ENCODE measurements around the gene NOS1AP.

Gene NOS1AP

DNA sequence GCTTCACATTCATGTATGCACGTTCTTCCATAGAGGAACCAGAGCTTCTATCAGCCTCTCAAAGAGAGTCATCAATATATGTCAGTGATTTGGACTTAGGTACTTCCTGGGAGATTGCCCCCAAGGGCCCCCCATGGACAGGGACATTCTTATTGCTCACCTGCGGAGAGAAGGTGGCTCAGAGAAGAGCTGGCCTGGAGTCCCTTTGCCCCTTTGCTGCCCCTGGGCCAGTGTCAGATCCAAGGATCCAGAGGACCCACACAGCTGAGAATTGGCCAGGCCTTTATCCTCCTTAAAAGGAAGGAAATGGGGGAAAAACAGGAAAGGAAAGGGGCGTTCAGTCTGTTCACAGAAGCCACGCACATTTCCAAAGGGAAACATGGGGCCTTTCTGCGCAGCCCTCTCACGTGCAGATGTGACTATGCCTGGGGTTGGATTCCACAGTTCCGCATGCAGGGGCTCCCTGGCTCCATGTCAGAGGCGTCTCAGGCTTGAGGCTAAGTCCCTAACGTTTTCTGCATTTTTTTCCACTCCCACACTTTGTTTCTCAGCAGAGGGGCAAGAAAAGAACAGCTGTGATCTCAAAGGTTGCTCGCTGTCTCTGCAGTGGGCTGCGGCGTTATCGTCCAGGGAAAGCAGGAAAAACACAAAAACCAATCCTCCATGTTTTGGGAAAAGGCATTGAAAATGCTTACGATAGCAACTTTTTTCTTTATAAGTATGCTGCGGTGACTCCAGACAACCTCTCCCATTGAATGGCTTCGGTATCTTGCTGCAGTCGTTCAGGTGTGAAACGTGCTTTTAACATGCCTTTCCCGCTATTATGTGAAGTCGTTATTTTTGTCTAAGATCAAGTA is 318.0 kb downstream of the NOS1AP start:
- TF ChIP-seq, protein P1, sequence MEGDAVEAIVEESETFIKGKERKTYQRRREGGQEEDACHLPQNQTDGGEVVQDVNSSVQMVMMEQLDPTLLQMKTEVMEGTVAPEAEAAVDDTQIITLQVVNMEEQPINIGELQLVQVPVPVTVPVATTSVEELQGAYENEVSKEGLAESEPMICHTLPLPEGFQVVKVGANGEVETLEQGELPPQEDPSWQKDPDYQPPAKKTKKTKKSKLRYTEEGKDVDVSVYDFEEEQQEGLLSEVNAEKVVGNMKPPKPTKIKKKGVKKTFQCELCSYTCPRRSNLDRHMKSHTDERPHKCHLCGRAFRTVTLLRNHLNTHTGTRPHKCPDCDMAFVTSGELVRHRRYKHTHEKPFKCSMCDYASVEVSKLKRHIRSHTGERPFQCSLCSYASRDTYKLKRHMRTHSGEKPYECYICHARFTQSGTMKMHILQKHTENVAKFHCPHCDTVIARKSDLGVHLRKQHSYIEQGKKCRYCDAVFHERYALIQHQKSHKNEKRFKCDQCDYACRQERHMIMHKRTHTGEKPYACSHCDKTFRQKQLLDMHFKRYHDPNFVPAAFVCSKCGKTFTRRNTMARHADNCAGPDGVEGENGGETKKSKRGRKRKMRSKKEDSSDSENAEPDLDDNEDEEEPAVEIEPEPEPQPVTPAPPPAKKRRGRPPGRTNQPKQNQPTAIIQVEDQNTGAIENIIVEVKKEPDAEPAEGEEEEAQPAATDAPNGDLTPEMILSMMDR (IDR thresholded peaks at IDR 0.05; ENCODE audit: low read depth, low read length, poor library complexity, severe bottlenecking) = no peak
- TF ChIP-seq EZH2phosphoT487 (IDR thresholded peaks at IDR 0.05; ENCODE audit: borderline replicate concordance, low read length) = no peak
- H3K9me2 ChIP-seq (replicated peaks; ENCODE audit: control insufficient read depth, low read length) = no peaks in the 10 kb centered on the region
- no peaks in the 10 kb centered on the region for H3K4me1 ChIP-seq (ENCODE audit: control insufficient read depth, low read length)
- no peak overlapping the region for H3K4me2 ChIP-seq (ENCODE audit: low read length)
- H3K9me3 ChIP-seq (ENCODE audit: control insufficient read depth, insufficient read depth, low read length) = no peaks in the 10 kb centered on the region
- H3K27ac ChIP-seq (ENCODE audit: low read depth, low read length) = no peak overlapping the region
- peaks cover 5% of the 10 kb centered on the region; the same call in 1 of the 2 replicates for H3K27me3 ChIP-seq (ENCODE audit: control insufficient read depth, low read length)
- H3K4me3 ChIP-seq (ENCODE audit: low read length) = no peak overlapping the region
- H3K36me3 ChIP-seq (ENCODE audit: control insufficient read depth, low read length) = no peaks in the 10 kb centered on the region
- no peaks in the 10 kb centered on the region for H4K20me1 ChIP-seq (ENCODE audit: control insufficient read depth, insufficient read depth, low read depth, low read length)
- H3K79me2 ChIP-seq (ENCODE audit: control insufficient read depth, low read length) = no peaks in the 10 kb centered on the region
- no peaks in the 10 kb centered on the region for H3F3A ChIP-seq (ENCODE audit: control insufficient read depth, insufficient read depth)

DNA sequence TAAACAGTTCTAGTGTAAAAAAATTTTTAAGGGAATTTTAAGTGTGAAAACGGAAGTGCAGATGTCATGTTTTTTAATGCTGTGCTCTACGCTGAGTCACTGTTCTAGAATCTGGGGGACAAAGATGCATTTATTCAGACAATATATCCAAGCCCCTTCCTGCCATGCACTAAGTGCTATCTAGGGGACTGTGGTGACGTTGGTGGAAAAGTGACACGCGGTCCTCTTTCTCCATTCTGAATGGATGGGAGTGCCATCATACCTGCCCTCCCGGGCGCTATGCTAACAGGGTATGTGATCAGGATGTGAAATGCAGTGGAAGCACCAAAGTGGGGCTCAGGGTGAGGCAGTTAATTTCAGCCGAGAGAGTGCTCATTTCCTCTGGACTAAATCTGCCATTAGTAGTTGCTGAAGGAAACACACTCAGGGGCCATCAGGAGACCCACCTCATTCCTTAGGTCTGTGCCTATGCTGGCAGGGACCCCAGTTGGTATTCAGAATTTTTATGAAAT is 318.6 kb downstream of the NOS1AP start:
- Histone ChIP-seq H3F3A (ENCODE audit: control insufficient read depth, insufficient read depth) (no peaks in the 10 kb centered on the region), H3K4me3 (ENCODE audit: low read length) (no peak overlapping the region), H3K79me2 (ENCODE audit: control insufficient read depth, low read length) (no peaks in the 10 kb centered on the region), H3K27ac (ENCODE audit: low read depth, low read length) (no peak overlapping the region), H3K4me1 (ENCODE audit: control insufficient read depth, low read length) (no peaks in the 10 kb centered on the region), H3K27me3 (ENCODE audit: control insufficient read depth, low read length) (peaks cover 5% of the 10 kb centered on the region; the same call in 1 of the 2 replicates), H3K9me2 (replicated peaks; ENCODE audit: control insufficient read depth, low read length) (no peaks in the 10 kb centered on the region), H3K9me3 (ENCODE audit: control insufficient read depth, insufficient read depth, low read length) (no peaks in the 10 kb centered on the region), H3K36me3 (ENCODE audit: control insufficient read depth, low read length) (no peaks in the 10 kb centered on the region), H3K4me2 (ENCODE audit: low read length) (no peak overlapping the region), H4K20me1 (ENCODE audit: control insufficient read depth, insufficient read depth, low read depth, low read length) (no peaks in the 10 kb centered on the region)
- TF ChIP-seq, protein P1 (IDR thresholded peaks at IDR 0.05; ENCODE audit: low read depth, low read length, poor library complexity, severe bottlenecking) = no peak
- no peak for TF ChIP-seq EZH2phosphoT487 (IDR thresholded peaks at IDR 0.05; ENCODE audit: borderline replicate concordance, low read length)

DNA sequence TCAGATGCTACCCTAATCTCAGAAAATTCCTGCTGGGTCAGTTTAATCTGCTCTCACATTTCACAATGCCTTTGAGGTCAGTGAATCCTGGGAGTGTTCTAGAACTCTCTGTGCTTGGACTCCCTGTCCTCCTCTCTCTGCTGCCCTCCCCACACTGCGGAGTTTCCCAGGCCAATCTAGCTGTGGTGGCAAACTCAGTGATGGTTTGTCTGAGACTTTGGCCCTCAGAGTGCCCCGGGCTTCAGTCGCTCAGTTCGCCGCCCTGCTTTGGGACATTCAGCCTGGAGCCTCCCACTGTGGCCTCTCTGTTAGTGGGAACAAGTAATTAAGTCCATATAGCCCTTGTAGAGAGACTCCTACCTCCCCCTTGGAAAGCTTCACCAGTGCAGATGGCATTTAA is 319.1 kb downstream of the NOS1AP start:
- Histone ChIP-seq H3K4me1 (ENCODE audit: control insufficient read depth, low read length) (no peaks in the 10 kb centered on the region), H3K27ac (ENCODE audit: low read depth, low read length) (no peak overlapping the region), H3K4me2 (ENCODE audit: low read length) (no peak overlapping the region), H3K9me3 (ENCODE audit: control insufficient read depth, insufficient read depth, low read length) (no peaks in the 10 kb centered on the region), H3K9me2 (replicated peaks; ENCODE audit: control insufficient read depth, low read length) (no peaks in the 10 kb centered on the region), H3K27me3 (ENCODE audit: control insufficient read depth, low read length) (peaks cover 5% of the 10 kb centered on the region; the same call in 1 of the 2 replicates), H3K79me2 (ENCODE audit: control insufficient read depth, low read length) (no peaks in the 10 kb centered on the region), H3F3A (ENCODE audit: control insufficient read depth, insufficient read depth) (no peaks in the 10 kb centered on the region), H3K4me3 (ENCODE audit: low read length) (no peak overlapping the region), H3K36me3 (ENCODE audit: control insufficient read depth, low read length) (no peaks in the 10 kb centered on the region), H4K20me1 (ENCODE audit: control insufficient read depth, insufficient read depth, low read depth, low read length) (no peaks in the 10 kb centered on the region)
- no peak for TF ChIP-seq EZH2phosphoT487 (IDR thresholded peaks at IDR 0.05; ENCODE audit: borderline replicate concordance, low read length)
- TF ChIP-seq, protein P1 (IDR thresholded peaks at IDR 0.05; ENCODE audit: low read depth, low read length, poor library complexity, severe bottlenecking) = no peak

All from DOHH2 (cell line).